ENCODE results near the gene CLASRP. TPM values are rescaled to one million over a fixed set of nuclear protein-coding genes. Genes with fewer than 3 reads are reported as not detected.
"Not testable (repeated sequence)": the region's sequence is repeated elsewhere in the genome, so short reads cannot be mapped to it uniquely, and the experiment has no call there.

CLASRP gene
- total and polyA plus RNA-seq, 4 donors, result 11.6 to 97.3 (median 47.8) TPM

GRCh38 chr19:45000665-45001064 lies 38.2 kb upstream of the CLASRP start:
- H3K27ac ChIP-seq (ENCODE audit: low read depth, low read length), result peak overlapping the region; percentile 57
- H3K4me3 ChIP-seq (ENCODE audit: low read depth, low read length); H3K9me3 ChIP-seq (ENCODE audit: control insufficient read depth, insufficient read depth, low read length); DNase-seq (ENCODE audit: low read depth in 4 of 6, low spot score in 6 of 6); H3K36me3 ChIP-seq (ENCODE audit: control insufficient read depth, insufficient read depth, low read length); H3K27me3 ChIP-seq (ENCODE audit: control insufficient read depth, insufficient read depth, low read length): not testable (repeated sequence)
- WGBS (ENCODE audit: insufficient coverage), result 80% methylated on average over 11 of the region's 19 CpGs
- H3K4me1 ChIP-seq (ENCODE audit: control insufficient read depth, insufficient read depth, low read length), result peaks cover 19% of the 10 kb centered on the region

DNA sequence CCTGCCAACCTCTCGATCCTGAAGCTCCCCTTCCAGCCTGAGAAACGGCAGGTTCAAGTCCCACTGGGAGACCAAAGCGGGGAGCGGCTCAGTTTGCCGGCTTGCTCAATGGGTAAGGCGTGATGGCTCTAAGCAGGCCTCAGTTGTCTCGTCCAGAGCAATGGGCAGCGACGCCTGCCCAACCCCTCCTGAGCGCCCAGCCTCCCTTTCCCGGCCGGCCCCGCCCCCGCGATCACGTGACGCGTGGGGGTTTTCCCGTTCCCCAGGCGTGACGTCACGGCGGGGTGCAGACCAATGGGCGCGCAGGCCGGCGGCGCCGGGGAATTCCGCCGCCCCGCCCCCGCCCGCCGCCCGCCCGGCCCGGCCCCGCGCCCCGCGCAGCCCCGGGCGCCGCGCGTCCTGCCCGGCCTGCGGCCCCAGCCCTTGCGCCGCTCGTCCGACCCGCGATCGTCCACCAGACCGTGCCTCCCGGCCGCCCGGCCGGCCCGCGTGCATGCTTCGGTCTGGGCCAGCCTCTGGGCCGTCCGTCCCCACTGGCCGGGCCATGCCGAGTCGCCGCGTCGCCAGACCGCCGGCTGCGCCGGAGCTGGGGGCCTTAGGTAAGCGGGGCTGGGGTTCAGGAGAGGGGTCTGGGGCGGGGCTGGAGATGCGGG lies 37.6 kb upstream of the CLASRP start, which contains the start of gene RELB:
RELB (plus strand) TSS at position 378 of the 653 bp plus-strand sequence; CDS start at position 494, 116 bp downstream.
- Histone ChIP-seq H3K4me3 (ENCODE audit: low read depth, low read length) (peak within 1 kb of the TSS; percentile 53), H3K9me3 (ENCODE audit: control insufficient read depth, insufficient read depth, low read length) (no peaks in the 10 kb centered on the region)

DNA sequence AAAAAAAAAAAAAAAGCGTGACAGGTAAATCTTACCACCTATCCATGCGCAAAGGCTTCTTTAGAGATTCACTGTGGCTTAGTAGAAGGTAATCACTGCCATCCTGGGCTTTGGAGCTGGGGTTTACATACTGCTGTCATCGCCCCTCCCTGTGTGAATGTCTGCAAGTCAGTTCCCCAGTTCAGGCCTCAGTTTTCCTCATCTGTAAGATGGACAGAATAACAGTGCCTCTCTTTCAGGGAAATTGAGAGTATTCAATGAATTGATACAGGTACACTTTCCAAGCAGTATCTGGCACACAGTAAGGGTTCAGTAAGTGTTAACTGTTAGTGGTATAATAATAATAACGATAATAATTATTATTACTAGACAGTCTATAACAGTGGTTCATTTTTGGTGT lies 35.4 kb upstream of the CLASRP start:
- 100% methylated on average over 1 of the region's 4 CpGs for WGBS (ENCODE audit: insufficient coverage)
- Histone ChIP-seq H3K27ac (ENCODE audit: low read depth, low read length) (no peak overlapping the region), H3K27me3 (ENCODE audit: control insufficient read depth, insufficient read depth, low read length) (peaks cover 4% of the 10 kb centered on the region), H3K4me1 (ENCODE audit: control insufficient read depth, insufficient read depth, low read length) (peaks cover 19% of the 10 kb centered on the region), H3K9me3 (ENCODE audit: control insufficient read depth, insufficient read depth, low read length) (no peaks in the 10 kb centered on the region), H3K36me3 (ENCODE audit: control insufficient read depth, insufficient read depth, low read length) (peaks cover 2% of the 10 kb centered on the region), H3K4me3 (ENCODE audit: low read depth, low read length) (no peak overlapping the region)
- DNase-seq (ENCODE audit: low read depth in 4 of 6, low spot score in 6 of 6), result no peak

More for the DNA sequence above, 37.6 kb upstream of the CLASRP start, which contains the start of gene RELB:
- DNase-seq (ENCODE audit: low read depth in 4 of 6, low spot score in 6 of 6), result peak; percentile 60 to 96 (median 84)
- Histone ChIP-seq H3K27ac (ENCODE audit: low read depth, low read length) (peak within 1 kb of the TSS; percentile 91), H3K36me3 (ENCODE audit: control insufficient read depth, insufficient read depth, low read length) (no peaks in the 10 kb centered on the region), H3K27me3 (ENCODE audit: control insufficient read depth, insufficient read depth, low read length) (no peaks in the 10 kb centered on the region), H3K4me1 (ENCODE audit: control insufficient read depth, insufficient read depth, low read length) (peaks cover 19% of the 10 kb centered on the region)
- 1% methylated on average over 73 of the region's 79 CpGs for WGBS (ENCODE audit: insufficient coverage)

- Histone ChIP-seq H3K9me3 (ENCODE audit: control insufficient read depth, insufficient read depth, low read length) (no peaks in the 10 kb centered on the region), H3K4me3 (ENCODE audit: low read depth, low read length) (no peak overlapping the region), H3K4me1 (ENCODE audit: control insufficient read depth, insufficient read depth, low read length) (peaks cover 18% of the 10 kb centered on the region), H3K27me3 (ENCODE audit: control insufficient read depth, insufficient read depth, low read length) (peaks cover 4% of the 10 kb centered on the region), H3K36me3 (ENCODE audit: control insufficient read depth, insufficient read depth, low read length) (peaks cover 3% of the 10 kb centered on the region), H3K27ac (ENCODE audit: low read depth, low read length) (no peak overlapping the region)
- no peak for DNase-seq (ENCODE audit: low read depth in 4 of 6, low spot score in 6 of 6)
- WGBS (ENCODE audit: insufficient coverage), result 91% methylated on average over 6 of the region's 9 CpGs
Observed at GRCh38 chr19:45005787-45006186, 33.1 kb upstream of the CLASRP start.

GRCh38 chr19:45008552-45008951 lies 30.3 kb upstream of the CLASRP start:
- Histone ChIP-seq H3K9me3 (ENCODE audit: control insufficient read depth, insufficient read depth, low read length) (no peaks in the 10 kb centered on the region), H3K4me3 (ENCODE audit: low read depth, low read length) (no peak overlapping the region), H3K36me3 (ENCODE audit: control insufficient read depth, insufficient read depth, low read length) (peaks cover 3% of the 10 kb centered on the region), H3K4me1 (ENCODE audit: control insufficient read depth, insufficient read depth, low read length) (no peaks in the 10 kb centered on the region), H3K27ac (ENCODE audit: low read depth, low read length) (no peak overlapping the region), H3K27me3 (ENCODE audit: control insufficient read depth, insufficient read depth, low read length) (peaks cover 4% of the 10 kb centered on the region)
- 54% methylated on average over 7 of the region's 10 CpGs for WGBS (ENCODE audit: insufficient coverage)
- no peak for DNase-seq (ENCODE audit: low read depth in 4 of 6, low spot score in 6 of 6)

GRCh38 chr19:45009625-45010255 lies 29.1 kb upstream of the CLASRP start:
- WGBS (ENCODE audit: insufficient coverage), result 96% methylated on average over 3 of the region's 9 CpGs
- no peak overlapping the region for H3K4me3 ChIP-seq (ENCODE audit: low read depth, low read length)

DNA sequence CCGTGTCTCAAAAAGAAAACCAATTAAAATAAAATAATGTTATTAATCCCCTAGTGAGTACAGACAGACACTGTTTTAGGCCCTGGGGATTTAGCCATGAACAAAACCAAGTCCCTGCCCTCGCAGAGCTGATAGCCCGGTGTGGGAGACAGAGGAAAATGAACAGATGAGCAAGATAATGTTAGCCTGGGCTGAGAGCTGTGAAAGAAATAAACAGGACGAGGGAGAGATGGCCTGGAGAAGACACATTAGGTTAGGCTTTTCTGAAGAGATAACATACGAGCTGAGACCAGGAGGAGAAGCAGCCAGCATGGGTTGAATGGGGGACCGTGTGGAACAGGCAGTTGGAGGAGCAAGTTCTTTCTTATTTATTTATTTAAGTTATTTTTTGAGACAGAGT lies 28.5 kb upstream of the CLASRP start:
- H3K9me3 ChIP-seq (ENCODE audit: control insufficient read depth, insufficient read depth, low read length), result no peaks in the 10 kb centered on the region
- peaks cover 4% of the 10 kb centered on the region for H3K27me3 ChIP-seq (ENCODE audit: control insufficient read depth, insufficient read depth, low read length)
- H3K4me1 ChIP-seq (ENCODE audit: control insufficient read depth, insufficient read depth, low read length), result no peaks in the 10 kb centered on the region
- H3K27ac ChIP-seq (ENCODE audit: low read depth, low read length), result no peak overlapping the region
- 72% methylated on average over 3 of the region's 6 CpGs for WGBS (ENCODE audit: insufficient coverage)
- peaks cover 3% of the 10 kb centered on the region for H3K36me3 ChIP-seq (ENCODE audit: control insufficient read depth, insufficient read depth, low read length)
- H3K4me3 ChIP-seq (ENCODE audit: low read depth, low read length), result no peak overlapping the region
- DNase-seq (ENCODE audit: low read depth in 4 of 6, low spot score in 6 of 6), result no peak

More at GRCh38 chr19:45009625-45010255, 29.1 kb upstream of the CLASRP start:
- H3K4me1 ChIP-seq (ENCODE audit: control insufficient read depth, insufficient read depth, low read length), result no peaks in the 10 kb centered on the region
- DNase-seq (ENCODE audit: low read depth in 4 of 6, low spot score in 6 of 6), result no peak
- H3K27ac ChIP-seq (ENCODE audit: low read depth, low read length), result no peak overlapping the region
- H3K27me3 ChIP-seq (ENCODE audit: control insufficient read depth, insufficient read depth, low read length), result peaks cover 4% of the 10 kb centered on the region
- H3K9me3 ChIP-seq (ENCODE audit: control insufficient read depth, insufficient read depth, low read length), result no peaks in the 10 kb centered on the region
- peaks cover 3% of the 10 kb centered on the region for H3K36me3 ChIP-seq (ENCODE audit: control insufficient read depth, insufficient read depth, low read length)

- H3K27ac ChIP-seq (ENCODE audit: low read depth, low read length), result no peak overlapping the region
- DNase-seq (ENCODE audit: low read depth in 4 of 6, low spot score in 6 of 6), result no peak
- H3K4me1 ChIP-seq (ENCODE audit: control insufficient read depth, insufficient read depth, low read length), result peaks cover 4% of the 10 kb centered on the region
- H3K4me3 ChIP-seq (ENCODE audit: low read depth, low read length), result no peak overlapping the region
- H3K27me3 ChIP-seq (ENCODE audit: control insufficient read depth, insufficient read depth, low read length), result peaks cover 4% of the 10 kb centered on the region
- 93% methylated on average over 31 of the region's 42 CpGs for WGBS (ENCODE audit: insufficient coverage)
- peaks cover 3% of the 10 kb centered on the region for H3K36me3 ChIP-seq (ENCODE audit: control insufficient read depth, insufficient read depth, low read length)
- H3K9me3 ChIP-seq (ENCODE audit: control insufficient read depth, insufficient read depth, low read length), result no peaks in the 10 kb centered on the region
Observed at GRCh38 chr19:45011959-45012358, 26.9 kb upstream of the CLASRP start.

DNA sequence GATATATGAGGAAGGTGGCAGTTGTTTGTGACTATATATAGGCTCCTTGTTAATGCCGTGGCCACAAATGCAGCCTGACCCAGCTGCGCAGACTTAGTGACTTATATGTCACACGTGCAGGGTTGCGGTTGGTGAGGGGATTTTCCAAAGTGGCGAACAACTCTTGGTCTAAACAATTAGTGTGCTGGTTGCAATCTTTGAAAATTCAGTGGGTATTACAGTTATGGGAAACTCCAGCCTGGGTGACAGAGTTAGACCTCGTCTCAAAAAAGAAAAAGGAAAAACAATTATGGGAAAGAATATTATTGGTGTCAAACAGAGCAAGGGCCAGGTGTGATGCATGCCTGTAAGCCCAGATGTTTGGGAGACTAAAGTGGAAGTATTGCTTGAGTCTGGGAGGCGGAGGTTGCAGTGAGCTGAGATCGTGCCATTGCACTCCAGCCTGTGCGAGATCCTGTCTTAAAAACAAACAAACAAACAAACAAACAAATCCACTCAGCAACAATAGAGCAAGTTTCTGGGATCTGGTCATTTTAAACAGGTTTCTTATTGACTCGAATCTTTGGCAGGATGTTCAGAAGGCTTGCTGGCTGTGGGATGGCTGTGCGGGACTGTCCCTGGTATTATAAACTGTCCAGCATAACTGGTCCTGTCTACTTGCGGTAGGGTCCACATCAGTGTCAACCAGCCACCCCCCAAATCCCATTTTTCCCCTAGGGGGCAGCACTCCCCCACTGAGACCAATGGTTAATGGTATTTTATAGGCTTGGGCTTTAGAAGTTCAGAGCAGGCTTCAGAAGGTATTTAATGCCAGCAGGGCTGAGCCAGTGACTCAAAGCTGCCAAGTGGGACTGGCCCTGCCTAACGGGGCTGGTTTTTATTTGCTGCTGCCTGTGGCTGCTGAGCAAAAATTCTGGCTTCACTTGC lies 22.2 kb upstream of the CLASRP start:
- Histone ChIP-seq H3K9me3 (ENCODE audit: control insufficient read depth, insufficient read depth, low read length) (no peaks in the 10 kb centered on the region), H3K4me3 (ENCODE audit: low read depth, low read length) (no peak overlapping the region), H3K27ac (ENCODE audit: low read depth, low read length) (no peak overlapping the region), H3K36me3 (ENCODE audit: control insufficient read depth, insufficient read depth, low read length) (no peaks in the 10 kb centered on the region), H3K27me3 (ENCODE audit: control insufficient read depth, insufficient read depth, low read length) (no peaks in the 10 kb centered on the region), H3K4me1 (ENCODE audit: control insufficient read depth, insufficient read depth, low read length) (peaks cover 8% of the 10 kb centered on the region)
- peak; percentile 26 to 81 (median 48) for DNase-seq (ENCODE audit: low read depth in 4 of 6, low spot score in 6 of 6)
- 74% methylated on average over 8 of the region's 13 CpGs for WGBS (ENCODE audit: insufficient coverage)
